Heart left ventricle (tissue), 16 donors: ENCODE results near the gene AASDH. TPM values are rescaled to one million over a fixed set of nuclear protein-coding genes. Genes with fewer than 3 reads are reported as not detected.
A peak's percentile ranks its signal among the peaks of the same experiment; 100 is the strongest.

Experiments
- ATAC-seq, 4 donors: fragments of 200-7000 bp; cut with Tn5 transposase; one replicate each; pipeline ENCODE4 v1.9.1; 2020 to 2022; ENCODE audit warnings: moderate library complexity in 4 of 4, mild to moderate bottlenecking in 3 of 4, moderate number of reproducible peaks in 1 of 4
- DNase-seq, 5 donors: peaks; one replicate each; pipeline ENCODE4 v3.0.0-alpha.2; 2020
- H3K27ac ChIP-seq, 12 donors: fragments of 200-600 bp; sonication (generic) in 4 of 12; one replicate each; pipeline versions ENCODE4 v1.5.0 to v1.8.0; 2016 to 2022; ENCODE audit warnings: mild to moderate bottlenecking in 2 of 12
- H3K27me3 ChIP-seq, 9 donors: fragments of 200-600 bp; sonication (generic) in 2 of 9; one replicate each; pipeline versions ENCODE4 v1.5.1 to v1.8.0; 2016 to 2022; ENCODE audit warnings: mild to moderate bottlenecking in 3 of 9
- H3K36me3 ChIP-seq, 9 donors: fragments of 200-600 bp; sonication (generic) in 2 of 9; one replicate each; pipeline versions ENCODE4 v1.5.0 to v1.8.0; 2018 to 2022; ENCODE audit warnings: mild to moderate bottlenecking in 2 of 9
- H3K4me1 ChIP-seq, 12 donors: fragments of 200-600 bp; sonication (generic) in 4 of 12; one replicate each; pipeline versions ENCODE4 v1.5.0 to v1.8.0; 2016 to 2022; ENCODE audit warnings: mild to moderate bottlenecking in 3 of 12
- H3K4me3 ChIP-seq, 12 donors: fragments of 200-600 bp; sonication (generic) in 4 of 12; one replicate each; pipeline versions ENCODE4 v1.5.0 to v1.8.0; 2017 to 2022; ENCODE audit warnings: mild to moderate bottlenecking in 9 of 12, moderate library complexity in 4 of 12
- H3K9me3 ChIP-seq, 12 donors: fragments of 200-600 bp; sonication (generic) in 4 of 12; one replicate each; pipeline versions ENCODE4 v1.5.0 to v1.8.0; 2016 to 2022; ENCODE audit warnings: mild to moderate bottlenecking in 1 of 12
- CTCF ChIP-seq, 12 donors: fragments of 200-600 bp; sonication (generic) in 4 of 12; IDR thresholded peaks; one replicate each; pipeline versions ENCODE4 v1.5.0 to v1.8.0; 2018 to 2022; ENCODE audit warnings: antibody characterized with exemption in 12 of 12, mild to moderate bottlenecking in 5 of 12
- POLR2A ChIP-seq, 2 donors: fragments of 450-650 bp; IDR thresholded peaks; one replicate each; pipeline ENCODE4 v1.6.1; 2017; ENCODE audit warnings: antibody characterized with exemption in 2 of 2, mild to moderate bottlenecking in 2 of 2, moderate library complexity in 2 of 2
- WGBS, 4 donors: extraction: QIAGEN DNeasy Blood & Tissue Kit in 2 of 4; methylation state at CpG; one replicate each; pipeline versions ENCODE4 v1.1.5 to v1.1.7; 2013 to 2018; 5-methylcytosine and 5-hydroxymethylcytosine counted together
- intact Hi-C, 10 donors: fragments of 100-400 bp; cut with DNase I; formaldehyde crosslinking; loops; one replicate each; pipeline versions ENCODE4 v1.11.1 to v1.14.2; 2022
- polyA plus RNA-seq, 2 donors: library from polyadenylated mRNA; stranded (reverse); fragments of 200-250 nt; gene quantifications; one replicate each; pipeline ENCODE4 v1.2.3, GENCODE V29; 2013
- total RNA-seq, 9 donors: library from RNA; depleted of rRNA in 2 of 9; stranded (reverse); fragments of >200 nt in 2 of 9; fragmentation: NEBNext Ultra II Directional in 3 of 9; extraction: Animal tissue kit (Norgen Biotek cat#: 25700) in 3 of 9; gene quantifications; one replicate each; pipeline versions ENCODE4 v1.1.0 to v1.2.4, GENCODE V29; 2016 to 2023
- donor health status: ischemic (EF 13 %, LVEDD 7.1; RV severe dilation, severe dysfunction).
- donor health status: healthy with polysubstance abuse.
- donor health status: DM: no; HTN: yes; CAD: no.
- donor health status: DM: no; HTN: no; CAD: no.
- donor health status: ischemic (EF 25% LVEDD 6.9; RV normal size, moderate dysfunction).
- donor health status: ischemic (EF 25% LVEDD 5.7; RV mildly dilated, moderate dysfunction).
- donor health status: healthy.
- donor health status: DM: yes; HTN: yes; CAD: no.
- donor health status: ischemic (EF 35%, LVEDD 5.7; RV mildly dilated, moderate dysfunction).
- donor health status: nonischemic (EF 11% LVEDD 7.7; RV severe dilation, severe dysfunction).
- donor health status: DM: yes; HTN: yes; CAD: no.
- donor health status: PGD.
- donor health status: ischemic (EF 29% LVEDD 5.4; RV normal size, mild dysfunction).
- donor health status: nonischemic (EF 23%, LVEDD 6.1; RV moderate dilation, normal function).

The AASDH gene
- total and polyA plus RNA-seq, 11 donors = 2.4 to 11.7 (median 5.2) TPM

GRCh38 chr4:56417396-56417795 lies 30.1 kb upstream of the AASDH start:
- Histone ChIP-seq H3K36me3 (no peaks in the 10 kb centered on the region), H3K4me1 (no peaks in the 10 kb centered on the region), H3K4me3 (no peak overlapping the region), H3K9me3 (no peaks in the 10 kb centered on the region), H3K27ac (no peak overlapping the region), H3K27me3 (no peaks in the 10 kb centered on the region)
- 94 to 96% (median 95%) methylated on average over 3 of the region's 3 CpGs for WGBS, 4 donors
- intact Hi-C loops = loop anchor here in 1 of 10 donors (10.0 kb wide), 1 partner anchor 387 kb away; no protein-coding TSS in a partner anchor
- no peak for ATAC-seq
- DNase-seq = no peak
- no peak for TF ChIP-seq CTCF (IDR thresholded peaks at IDR 0.05)
- no peak for TF ChIP-seq POLR2A (IDR thresholded peaks at IDR 0.05)

GRCh38 chr4:56416349-56416748 lies 29.1 kb upstream of the AASDH start:
- TF ChIP-seq CTCF (IDR thresholded peaks at IDR 0.05) = no peak
- TF ChIP-seq POLR2A (IDR thresholded peaks at IDR 0.05) = no peak
- no peak for DNase-seq
- no peaks in the 10 kb centered on the region for H3K27me3 ChIP-seq
- no peaks in the 10 kb centered on the region for H3K36me3 ChIP-seq
- no peaks in the 10 kb centered on the region for H3K9me3 ChIP-seq
- H3K4me1 ChIP-seq = peaks cover 0 to under 1% (median 0%) of the 10 kb centered on the region in 12 donors
- H3K4me3 ChIP-seq = no peak overlapping the region
- WGBS, 4 donors = 78 to 85% (median 82%) methylated on average over 3 of the region's 3 CpGs
- no peak overlapping the region for H3K27ac ChIP-seq
- ATAC-seq = no peak
- intact Hi-C loops = loop anchor here in 1 of 10 donors (10.0 kb wide), 1 partner anchor 388 kb away; no protein-coding TSS in a partner anchor

GRCh38 chr4:56414135-56414670 lies 26.9 kb upstream of the AASDH start:
- Histone ChIP-seq H3K9me3 (no peaks in the 10 kb centered on the region), H3K27ac (no peak overlapping the region), H3K27me3 (no peaks in the 10 kb centered on the region), H3K4me1 (peaks cover 0 to 19% (median 7%) of the 10 kb centered on the region in 12 donors), H3K36me3 (no peaks in the 10 kb centered on the region), H3K4me3 (no peak overlapping the region)
- DNase-seq (no peak), ATAC-seq (no peak)
- no peak for TF ChIP-seq CTCF (IDR thresholded peaks at IDR 0.05)
- no peak for TF ChIP-seq POLR2A (IDR thresholded peaks at IDR 0.05)
- intact Hi-C loops = loop anchor here in 1 of 10 donors (10.0 kb wide), 1 partner anchor 391 kb away; no protein-coding TSS in a partner anchor
- WGBS, 4 donors = 87 to 95% (median 93%) methylated on average over 4 of the region's 4 CpGs

- H3K4me3 ChIP-seq = peak overlapping the region in 11 of 12 donors; percentile 14 to 48 (median 36)
- H3K4me1 ChIP-seq = peaks cover 0 to 20% (median 7%) of the 10 kb centered on the region in 12 donors
- peak in 2 of 5 donors; percentile 59 to 71 for DNase-seq
- no peak for TF ChIP-seq CTCF (IDR thresholded peaks at IDR 0.05)
- TF ChIP-seq POLR2A (IDR thresholded peaks at IDR 0.05) = no peak
- H3K36me3 ChIP-seq = peaks cover 0 to 9% (median 0%) of the 10 kb centered on the region in 9 donors
- WGBS, 4 donors = 28 to 42% (median 33%) methylated on average over 4 of the region's 4 CpGs
- H3K9me3 ChIP-seq = no peaks in the 10 kb centered on the region
- H3K27me3 ChIP-seq = no peaks in the 10 kb centered on the region
- ATAC-seq = peak; percentile 81 to 98 (median 96)
- peak overlapping the region in 9 of 12 donors; percentile 3 to 71 (median 35) for H3K27ac ChIP-seq
- intact Hi-C loops = loop anchor here in 3 of 10 donors (2.0 to 10.0 kb wide), 4 partner anchors 22 to 394 kb away; partner anchors contain the start of genes AASDH (in 1 of the 3) and PPAT (in 1 of the 3)
Observed at GRCh38 chr4:56410247-56411062, 23.2 kb upstream of the AASDH start.
